Measurements from ENCODE around the gene OR11H7.
"Not testable (repeated sequence)": the region's sequence is repeated elsewhere in the genome, so short reads cannot be mapped to it uniquely, and the experiment has no call there.

OR11H7 gene

GRCh38 chr14:20215196-20215595 is 13.6 kb upstream of the OR11H7 start:
- no peak overlapping the region for H3K4me3 ChIP-seq (ENCODE audit: low read length)
- H3F3A ChIP-seq (ENCODE audit: insufficient read depth, low read length), result no peaks in the 10 kb centered on the region
- no peaks in the 10 kb centered on the region for H3K36me3 ChIP-seq (replicated peaks; ENCODE audit: insufficient read depth, low read length)
- H3K79me2 ChIP-seq (ENCODE audit: low read length), result no peaks in the 10 kb centered on the region
- H3K9ac ChIP-seq (ENCODE audit: low read length), result no peak overlapping the region
- no peak for TF ChIP-seq EZH2 (optimal IDR thresholded peaks at IDR 0.05; ENCODE audit: low read depth, low read length)
- TF ChIP-seq, protein P1, sequence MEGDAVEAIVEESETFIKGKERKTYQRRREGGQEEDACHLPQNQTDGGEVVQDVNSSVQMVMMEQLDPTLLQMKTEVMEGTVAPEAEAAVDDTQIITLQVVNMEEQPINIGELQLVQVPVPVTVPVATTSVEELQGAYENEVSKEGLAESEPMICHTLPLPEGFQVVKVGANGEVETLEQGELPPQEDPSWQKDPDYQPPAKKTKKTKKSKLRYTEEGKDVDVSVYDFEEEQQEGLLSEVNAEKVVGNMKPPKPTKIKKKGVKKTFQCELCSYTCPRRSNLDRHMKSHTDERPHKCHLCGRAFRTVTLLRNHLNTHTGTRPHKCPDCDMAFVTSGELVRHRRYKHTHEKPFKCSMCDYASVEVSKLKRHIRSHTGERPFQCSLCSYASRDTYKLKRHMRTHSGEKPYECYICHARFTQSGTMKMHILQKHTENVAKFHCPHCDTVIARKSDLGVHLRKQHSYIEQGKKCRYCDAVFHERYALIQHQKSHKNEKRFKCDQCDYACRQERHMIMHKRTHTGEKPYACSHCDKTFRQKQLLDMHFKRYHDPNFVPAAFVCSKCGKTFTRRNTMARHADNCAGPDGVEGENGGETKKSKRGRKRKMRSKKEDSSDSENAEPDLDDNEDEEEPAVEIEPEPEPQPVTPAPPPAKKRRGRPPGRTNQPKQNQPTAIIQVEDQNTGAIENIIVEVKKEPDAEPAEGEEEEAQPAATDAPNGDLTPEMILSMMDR (IDR thresholded peaks at IDR 0.05; ENCODE audit: low read length), result no peak
- TF ChIP-seq EZH2phosphoT487 (IDR thresholded peaks at IDR 0.05; ENCODE audit: low read length), result no peak
- no peaks in the 10 kb centered on the region for H4K20me1 ChIP-seq (ENCODE audit: insufficient read depth, low read length)
- no peak overlapping the region for H2AFZ ChIP-seq (ENCODE audit: low read length)
- H3K4me2 ChIP-seq (ENCODE audit: low read depth, low read length), result no peak overlapping the region
- no peaks in the 10 kb centered on the region for H3K9me3 ChIP-seq (replicated peaks; ENCODE audit: insufficient read depth, low read length)
- H3K4me1 ChIP-seq (ENCODE audit: low read length), result no peaks in the 10 kb centered on the region
- H3K9me2 ChIP-seq (replicated peaks; ENCODE audit: insufficient read depth, low read length), result no peaks in the 10 kb centered on the region
- no peaks in the 10 kb centered on the region for H3K27me3 ChIP-seq (replicated peaks; ENCODE audit: insufficient read depth, low read length)
- DNase-seq, result no peak
- H3K27ac ChIP-seq (ENCODE audit: low read length), result no peak overlapping the region

DNA sequence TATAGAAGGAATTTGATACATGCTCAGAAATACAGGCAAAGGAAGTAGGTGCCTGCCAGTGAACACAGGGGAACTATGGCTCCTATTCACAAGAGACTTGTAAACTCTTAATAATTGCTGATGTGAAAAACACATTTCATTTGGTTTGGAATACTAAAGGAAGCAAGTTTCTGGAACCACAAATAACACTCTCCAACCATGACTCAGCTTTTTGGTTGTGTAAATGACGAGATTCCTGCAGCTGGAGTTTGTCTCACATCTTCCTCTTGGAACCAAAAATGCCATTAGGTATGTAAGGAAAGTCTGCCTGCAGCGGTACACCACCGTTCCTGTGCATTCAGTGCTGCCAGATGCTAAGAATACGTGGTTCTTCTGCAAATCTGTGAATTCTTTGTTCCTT is 9.7 kb upstream of the OR11H7 start:
- no peaks in the 10 kb centered on the region for H3K79me2 ChIP-seq (ENCODE audit: low read length)
- no peaks in the 10 kb centered on the region for H4K20me1 ChIP-seq (ENCODE audit: insufficient read depth, low read length)
- H3K9ac ChIP-seq (ENCODE audit: low read length), result no peak overlapping the region
- H3K27me3 ChIP-seq (replicated peaks; ENCODE audit: insufficient read depth, low read length), result no peaks in the 10 kb centered on the region
- no peaks in the 10 kb centered on the region for H3F3A ChIP-seq (ENCODE audit: insufficient read depth, low read length)
- H3K4me3 ChIP-seq (ENCODE audit: low read length), result no peak overlapping the region
- no peak overlapping the region for H3K4me2 ChIP-seq (ENCODE audit: low read depth, low read length)
- H3K4me1 ChIP-seq (ENCODE audit: low read length), result no peaks in the 10 kb centered on the region
- TF ChIP-seq EZH2 (optimal IDR thresholded peaks at IDR 0.05; ENCODE audit: low read depth, low read length), result no peak
- TF ChIP-seq, protein P1 (IDR thresholded peaks at IDR 0.05; ENCODE audit: low read length), result no peak
- no peak for TF ChIP-seq EZH2phosphoT487 (IDR thresholded peaks at IDR 0.05; ENCODE audit: low read length)
- DNase-seq, result no peak
- H3K9me2 ChIP-seq (replicated peaks; ENCODE audit: insufficient read depth, low read length), result no peaks in the 10 kb centered on the region
- H3K9me3 ChIP-seq (replicated peaks; ENCODE audit: insufficient read depth, low read length), result no peaks in the 10 kb centered on the region
- no peaks in the 10 kb centered on the region for H3K36me3 ChIP-seq (replicated peaks; ENCODE audit: insufficient read depth, low read length)
- H2AFZ ChIP-seq (ENCODE audit: low read length), result no peak overlapping the region
- H3K27ac ChIP-seq (ENCODE audit: low read length), result no peak overlapping the region

- Histone ChIP-seq H3K9me3 (replicated peaks; ENCODE audit: insufficient read depth, low read length) (no peaks in the 10 kb centered on the region), H3K79me2 (ENCODE audit: low read length) (no peaks in the 10 kb centered on the region), H3K4me1 (ENCODE audit: low read length) (no peaks in the 10 kb centered on the region), H3K4me3 (ENCODE audit: low read length) (no peak within 1 kb of the TSS), H3K27ac (ENCODE audit: low read length) (no peak within 1 kb of the TSS), H4K20me1 (ENCODE audit: insufficient read depth, low read length) (no peaks in the 10 kb centered on the region), H2AFZ (ENCODE audit: low read length) (no peak within 1 kb of the TSS), H3K27me3 (replicated peaks; ENCODE audit: insufficient read depth, low read length) (no peaks in the 10 kb centered on the region), H3K9ac (ENCODE audit: low read length) (no peak within 1 kb of the TSS), H3K36me3 (replicated peaks; ENCODE audit: insufficient read depth, low read length) (no peaks in the 10 kb centered on the region), H3K9me2 (replicated peaks; ENCODE audit: insufficient read depth, low read length) (no peaks in the 10 kb centered on the region), H3F3A (ENCODE audit: insufficient read depth, low read length) (no peaks in the 10 kb centered on the region), H3K4me2 (ENCODE audit: low read depth, low read length) (no peak within 1 kb of the TSS)
- TF ChIP-seq, protein P1 (IDR thresholded peaks at IDR 0.05; ENCODE audit: low read length), result no peak
- TF ChIP-seq EZH2 (optimal IDR thresholded peaks at IDR 0.05; ENCODE audit: low read depth, low read length) (no peak), EZH2phosphoT487 (IDR thresholded peaks at IDR 0.05; ENCODE audit: low read length) (no peak)
- DNase-seq, result no peak
Measured at GRCh38 chr14:20223410-20223809, 5.4 kb upstream of the OR11H7 start, which contains the start of gene OR11H6. TSS of gene OR11H6 (plus strand) at chr14:20223710. CDS start at chr14:20223710, 0 bp downstream.

DNA sequence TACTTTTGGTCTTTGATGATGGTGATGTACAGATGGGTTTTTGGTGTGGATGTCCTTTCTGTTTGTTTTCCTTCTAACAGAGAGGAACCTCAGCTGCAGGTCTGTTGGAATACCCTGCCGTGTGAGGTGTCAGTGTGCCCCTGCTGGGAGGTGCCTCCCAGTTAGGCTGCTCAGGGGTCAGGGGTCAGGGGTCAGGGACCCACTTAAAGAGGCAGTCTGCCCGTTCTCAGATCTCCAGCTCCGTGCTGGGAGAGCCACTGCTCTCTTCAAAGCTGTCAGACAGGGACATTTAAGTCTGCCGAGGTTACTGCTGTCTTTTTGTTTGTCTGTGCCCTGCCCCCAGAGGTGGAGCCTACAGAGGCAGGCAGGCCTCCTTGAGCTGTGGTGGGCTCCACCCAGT is 6.6 kb downstream of the OR11H7 start:
- not testable (repeated sequence) for H3K79me2 ChIP-seq (ENCODE audit: low read length); H3K4me2 ChIP-seq (ENCODE audit: low read depth, low read length); H3K27ac ChIP-seq (ENCODE audit: low read length); H4K20me1 ChIP-seq (ENCODE audit: insufficient read depth, low read length); DNase-seq; H3K4me3 ChIP-seq (ENCODE audit: low read length); H3K9me2 ChIP-seq (replicated peaks; ENCODE audit: insufficient read depth, low read length); H3K9me3 ChIP-seq (replicated peaks; ENCODE audit: insufficient read depth, low read length); H3K9ac ChIP-seq (ENCODE audit: low read length); H2AFZ ChIP-seq (ENCODE audit: low read length); H3K36me3 ChIP-seq (replicated peaks; ENCODE audit: insufficient read depth, low read length); H3K27me3 ChIP-seq (replicated peaks; ENCODE audit: insufficient read depth, low read length); H3F3A ChIP-seq (ENCODE audit: insufficient read depth, low read length); H3K4me1 ChIP-seq (ENCODE audit: low read length)
